Brain microvascular endothelial cell (primary cell): ENCODE data around the gene SLC39A7.

Experiments
- DNase-seq: peaks from one replicate; pipeline ENCODE4 v3.0.0-alpha.2; 2020
- H3K27ac ChIP-seq: fragments of 250-450 bp; sonication (Bioruptor Pico); 2 replicates; pipeline ENCODE4 v1.5.1; 2020; ENCODE audit warnings: mild to moderate bottlenecking, moderate library complexity
- H3K27me3 ChIP-seq: fragments of 250-450 bp; sonication (Bioruptor Pico); replicated peaks from 2 replicates; pipeline ENCODE4 v1.5.1; 2020; ENCODE audit warnings: mild to moderate bottlenecking
- H3K36me3 ChIP-seq: fragments of 250-450 bp; sonication (Bioruptor Pico); replicated peaks from 2 replicates; pipeline ENCODE4 v1.5.1; 2020; ENCODE audit warnings: mild to moderate bottlenecking
- H3K4me3 ChIP-seq: 2 replicates; pipeline ENCODE4 v1.5.1; 2011; ENCODE audit warnings: low read depth, mild to moderate bottlenecking, control low read depth, low read length, moderate library complexity
- CTCF ChIP-seq: IDR thresholded peaks from 2 replicates; pipeline ENCODE4 v1.5.1; 2011; ENCODE audit warnings: low read depth, mild to moderate bottlenecking, moderate library complexity, low read length, control low read depth, inconsistent platforms; ENCODE audit errors: missing control alignments
- in situ Hi-C: cut with HindIII; loops from 2 replicates; pipeline ENCODE4 v1.10.0; 2017; ENCODE audit warnings: low sequenced_read_pairs, low pct_ligation_motif_present

SLC39A7 gene

GRCh38 chr6:33211666-33212422 is 11.2 kb downstream of the SLC39A7 start:
- H3K4me3 ChIP-seq = no peak overlapping the region
- peaks cover 11% of the 10 kb centered on the region for H3K36me3 ChIP-seq
- H3K27ac ChIP-seq = no peak overlapping the region
- TF ChIP-seq CTCF = no peak
- DNase-seq = no peak
- no peaks in the 10 kb centered on the region for H3K27me3 ChIP-seq
- in situ Hi-C loops = no loop called here

GRCh38 chr6:33212857-33213165 is 12.1 kb downstream of the SLC39A7 start:
- peak overlapping the region; percentile 56 for H3K4me3 ChIP-seq
- in situ Hi-C loops = no loop called here
- no peaks in the 10 kb centered on the region for H3K27me3 ChIP-seq
- TF ChIP-seq CTCF = no peak
- DNase-seq = no peak
- H3K27ac ChIP-seq = no peak overlapping the region
- peaks cover 11% of the 10 kb centered on the region for H3K36me3 ChIP-seq

GRCh38 chr6:33213166-33213988 is 12.7 kb downstream of the SLC39A7 start:
- no peak for TF ChIP-seq CTCF
- no peak for DNase-seq
- no peaks in the 10 kb centered on the region for H3K27me3 ChIP-seq
- H3K4me3 ChIP-seq = peak overlapping the region; percentile 56
- in situ Hi-C loops = no loop called here
- H3K36me3 ChIP-seq = peaks cover 11% of the 10 kb centered on the region
- no peak overlapping the region for H3K27ac ChIP-seq

GRCh38 chr6:33213989-33214335 is 13.3 kb downstream of the SLC39A7 start:
- no peak for TF ChIP-seq CTCF
- no peaks in the 10 kb centered on the region for H3K27me3 ChIP-seq
- H3K27ac ChIP-seq = no peak overlapping the region
- in situ Hi-C loops = no loop called here
- H3K4me3 ChIP-seq = peak overlapping the region; percentile 56
- no peak for DNase-seq
- peaks cover 11% of the 10 kb centered on the region for H3K36me3 ChIP-seq

GRCh38 chr6:33215271-33216116 is 14.8 kb downstream of the SLC39A7 start:
- in situ Hi-C loops = no loop called here

More at GRCh38 chr6:33215271-33216116, 14.8 kb downstream of the SLC39A7 start:
- H3K27me3 ChIP-seq = no peaks in the 10 kb centered on the region
- TF ChIP-seq CTCF = no peak
- H3K4me3 ChIP-seq = no peak overlapping the region
- H3K36me3 ChIP-seq = peaks cover 9% of the 10 kb centered on the region
- no peak overlapping the region for H3K27ac ChIP-seq
- no peak for DNase-seq
